Measurements from ENCODE around the gene PKP3. TPM values are rescaled to one million over a fixed set of nuclear protein-coding genes. Genes with fewer than 3 reads are reported as not detected.

The PKP3 gene
- total and polyA plus RNA-seq, 9 of the 15 experiments (the other 6 are each of a cell fraction or from before 2014, with no cell fraction given): 0.11 to 110 (median 30.7) TPM

- TF ChIP-seq E2F5 (CRISPR knock-in tag; IDR thresholded peaks at IDR 0.05) (no peak), ETS1 (conservative IDR thresholded peaks at IDR 0.05; ENCODE audit: control insufficient read depth, low read depth, low read length) (no peak), ZNF644 (tag; IDR thresholded peaks at IDR 0.05; ENCODE audit: low read depth) (peak; percentile 72; the same call in 1 of the 2 replicates), POLR2H (tag; IDR thresholded peaks at IDR 0.05; ENCODE audit: low read depth) (no peak), TBP (optimal IDR thresholded peaks at IDR 0.05; ENCODE audit: low read depth, low read length) (peak; percentile 38), ZC3H8 (IDR thresholded peaks at IDR 0.05) (no peak), BCL6 (CRISPR knock-in tag; IDR thresholded peaks at IDR 0.05) (no peak), LCOR (CRISPR knock-in tag; IDR thresholded peaks at IDR 0.05) (no peak), ZBTB12 (CRISPR knock-in tag; IDR thresholded peaks at IDR 0.05) (no peak), TEAD2 (tag; IDR thresholded peaks at IDR 0.05) (no peak), BRF2 (IDR thresholded peaks at IDR 0.05; ENCODE audit: borderline replicate concordance, insufficient read depth, insufficient read length) (no peak), ZNF75A (CRISPR knock-in tag; IDR thresholded peaks at IDR 0.05) (peak; percentile 78; the same call in 1 of the 2 replicates), ETV6 (IDR thresholded peaks at IDR 0.05; ENCODE audit: borderline replicate concordance in 1 of 2, low read depth in 2 of 2, low read length in 1 of 2) (no peak), ETV6 (CRISPR knock-in tag; IDR thresholded peaks at IDR 0.05; ENCODE audit: borderline replicate concordance) (no peak), NR0B1 (IDR thresholded peaks at IDR 0.05; ENCODE audit: partially characterized antibody) (no peak), BHLHE40 (IDR thresholded peaks at IDR 0.05; ENCODE audit: low read length) (peak; percentile 50; the same call in 1 of the 2 replicates), ATF2 (CRISPR knock-in tag; IDR thresholded peaks at IDR 0.05) (no peak), CHCHD3 (CRISPR knock-in tag; IDR thresholded peaks at IDR 0.05) (no peak), L3MBTL2 (IDR thresholded peaks at IDR 0.05) (peak; percentile 95), XRCC3 (IDR thresholded peaks at IDR 0.05) (no peak), ZBTB26 (CRISPR knock-in tag; IDR thresholded peaks at IDR 0.05) (no peak)
These were observed 43.2 kb upstream of the PKP3 start (continued) for GRCh38 chr11:350723-351255.

Data from K562 (cell line).